ENCODE measurements around the gene MLKL.
"Not testable (repeated sequence)": the region's sequence is repeated elsewhere in the genome, so short reads cannot be mapped to it uniquely, and the experiment has no call there.

Gene MLKL

GRCh38 chr16:74695450-74696422, 4.9 kb downstream of the MLKL start:
- peak; percentile 81 to 84 for DNase-seq

- no peak for DNase-seq
These were observed 9.4 kb downstream of the MLKL start for GRCh38 chr16:74691093-74691855.

GRCh38 chr16:74682556-74682955, 18.1 kb downstream of the MLKL start:
- DNase-seq = no peak

GRCh38 chr16:74680681-74681080, 20.0 kb downstream of the MLKL start:
- DNase-seq = no peak

GRCh38 chr16:74679983-74680382, 20.7 kb downstream of the MLKL start:
- DNase-seq = no peak

GRCh38 chr16:74677868-74678267, 22.8 kb downstream of the MLKL start:
- no peak for DNase-seq

GRCh38 chr16:74673876-74674275, 26.8 kb downstream of the MLKL start:
- no peak for DNase-seq

GRCh38 chr16:74668877-74669276, 31.8 kb downstream of the MLKL start:
- not testable (repeated sequence) for DNase-seq

- DNase-seq = peak; percentile 11 to 12
These were observed 33.4 kb downstream of the MLKL start for GRCh38 chr16:74667255-74667700.

GRCh38 chr16:74666425-74667254, 34.0 kb downstream of the MLKL start, which contains the start of gene RFWD3:
Gene RFWD3, minus strand, starts transcription at chr16:74666877. Its CDS starts 5,428 bp downstream, at chr16:74661449.
- peak; percentile 99 for DNase-seq

- DNase-seq = no peak
These were observed 34.6 kb downstream of the MLKL start for GRCh38 chr16:74666010-74666421.

- no peak for DNase-seq
These were observed 39.6 kb downstream of the MLKL start for GRCh38 chr16:74661064-74661463.

GRCh38 chr16:74660383-74660782, 40.3 kb downstream of the MLKL start:
- no peak for DNase-seq

- no peak for DNase-seq
These were observed 41.6 kb downstream of the MLKL start for GRCh38 chr16:74659041-74659440.

- peak in 1 of 2 donors; percentile 14 for DNase-seq
These were observed 42.6 kb downstream of the MLKL start for GRCh38 chr16:74657870-74658642.

- no peak for DNase-seq
These were observed 46.1 kb downstream of the MLKL start for GRCh38 chr16:74654536-74655050.

GRCh38 chr16:74652883-74653282, 47.8 kb downstream of the MLKL start:
- not testable (repeated sequence) for DNase-seq

GRCh38 chr16:74652249-74652648, 48.4 kb downstream of the MLKL start:
- no peak for DNase-seq

GRCh38 chr16:74651841-74652240, 48.8 kb downstream of the MLKL start:
- DNase-seq = no peak

GRCh38 chr16:74650966-74651567, 49.6 kb downstream of the MLKL start:
- no peak for DNase-seq
